ENCODE results near the gene COMMD10. TPM values are rescaled to one million over a fixed set of nuclear protein-coding genes. Genes with fewer than 3 reads are reported as not detected.

Gene COMMD10
- polyA plus RNA-seq, 1 donor from 2014 or later, result 23.1 TPM

- H3K79me2 ChIP-seq (replicated peaks; ENCODE audit: insufficient read depth, low read length), result no peaks in the 10 kb centered on the region
- peak overlapping the region; percentile 4 for H3K27ac ChIP-seq (ENCODE audit: low read length)
- H3K9me2 ChIP-seq (ENCODE audit: insufficient read depth, low read length), result no peaks in the 10 kb centered on the region
- H3K27me3 ChIP-seq (ENCODE audit: insufficient read depth, low read depth, low read length), result no peaks in the 10 kb centered on the region
- H2AFZ ChIP-seq (ENCODE audit: low read depth, low read length), result no peak overlapping the region
- no peaks in the 10 kb centered on the region for H4K20me1 ChIP-seq (ENCODE audit: insufficient read depth)
- no peaks in the 10 kb centered on the region for H3K36me3 ChIP-seq (ENCODE audit: insufficient read depth, low read length)
- H3K9me3 ChIP-seq (ENCODE audit: low read length), result no peaks in the 10 kb centered on the region
- no peak overlapping the region for H3K4me2 ChIP-seq (ENCODE audit: low read length)
- no peaks in the 10 kb centered on the region for H3F3A ChIP-seq (ENCODE audit: insufficient read depth, low read length, poor library complexity, severe bottlenecking)
- TF ChIP-seq SMC3 (conservative IDR thresholded peaks at IDR 0.05; ENCODE audit: poor library complexity) (no peak), TAF1 (IDR thresholded peaks at IDR 0.05; ENCODE audit: low read depth) (no peak), MXI1 (conservative IDR thresholded peaks at IDR 0.05; ENCODE audit: poor library complexity, severe bottlenecking) (no peak), REST (IDR thresholded peaks at IDR 0.05; ENCODE audit: borderline replicate concordance) (no peak)
- no peak overlapping the region for H3K9ac ChIP-seq (ENCODE audit: low read length)
- no peak overlapping the region for H3K4me3 ChIP-seq (ENCODE audit: low read length)
Measured at GRCh38 chr5:116076496-116076895, 8.3 kb upstream of the COMMD10 start.

- no peaks in the 10 kb centered on the region for H3K27me3 ChIP-seq (ENCODE audit: insufficient read depth, low read depth, low read length)
- H3F3A ChIP-seq (ENCODE audit: insufficient read depth, low read length, poor library complexity, severe bottlenecking), result no peaks in the 10 kb centered on the region
- H3K4me3 ChIP-seq (ENCODE audit: low read length), result no peak overlapping the region
- peak overlapping the region; percentile 44 for H3K27ac ChIP-seq (ENCODE audit: low read length)
- no peaks in the 10 kb centered on the region for H3K79me2 ChIP-seq (replicated peaks; ENCODE audit: insufficient read depth, low read length)
- TF ChIP-seq EP300 (conservative IDR thresholded peaks at IDR 0.05; ENCODE audit: poor library complexity, severe bottlenecking), result no peak
- TF ChIP-seq MXI1 (conservative IDR thresholded peaks at IDR 0.05; ENCODE audit: poor library complexity, severe bottlenecking), result no peak
- TF ChIP-seq TAF1 (IDR thresholded peaks at IDR 0.05; ENCODE audit: low read depth), result no peak
- no peak for TF ChIP-seq SMC3 (conservative IDR thresholded peaks at IDR 0.05; ENCODE audit: poor library complexity)
- TF ChIP-seq POLR2AphosphoS5 (IDR thresholded peaks at IDR 0.05), result no peak
- no peak for TF ChIP-seq RAD21 (conservative IDR thresholded peaks at IDR 0.05)
- no peak for TF ChIP-seq CTCF (IDR thresholded peaks at IDR 0.05; ENCODE audit: poor library complexity, severe bottlenecking)
- no peak for TF ChIP-seq REST (IDR thresholded peaks at IDR 0.05; ENCODE audit: borderline replicate concordance)
- no peak for TF ChIP-seq EZH2 (IDR thresholded peaks at IDR 0.05; ENCODE audit: borderline replicate concordance, insufficient read depth, low read length, poor library complexity, severe bottlenecking)
- no peaks in the 10 kb centered on the region for H3K36me3 ChIP-seq (ENCODE audit: insufficient read depth, low read length)
- H2AFZ ChIP-seq (ENCODE audit: low read depth, low read length), result no peak overlapping the region
- no peaks in the 10 kb centered on the region for H3K9me2 ChIP-seq (ENCODE audit: insufficient read depth, low read length)
- H3K4me2 ChIP-seq (ENCODE audit: low read length), result no peak overlapping the region
- H3K9ac ChIP-seq (ENCODE audit: low read length), result no peak overlapping the region
- H3K9me3 ChIP-seq (ENCODE audit: low read length), result no peaks in the 10 kb centered on the region
- H4K20me1 ChIP-seq (ENCODE audit: insufficient read depth), result no peaks in the 10 kb centered on the region
Measured at GRCh38 chr5:116078199-116078598, 6.6 kb upstream of the COMMD10 start.

Measured in neural cell (in vitro differentiated cells).